ENCODE data around the gene ZNF425.
A peak's percentile ranks its signal among the peaks of the same experiment; 100 is the strongest.

The ZNF425 gene

DNA sequence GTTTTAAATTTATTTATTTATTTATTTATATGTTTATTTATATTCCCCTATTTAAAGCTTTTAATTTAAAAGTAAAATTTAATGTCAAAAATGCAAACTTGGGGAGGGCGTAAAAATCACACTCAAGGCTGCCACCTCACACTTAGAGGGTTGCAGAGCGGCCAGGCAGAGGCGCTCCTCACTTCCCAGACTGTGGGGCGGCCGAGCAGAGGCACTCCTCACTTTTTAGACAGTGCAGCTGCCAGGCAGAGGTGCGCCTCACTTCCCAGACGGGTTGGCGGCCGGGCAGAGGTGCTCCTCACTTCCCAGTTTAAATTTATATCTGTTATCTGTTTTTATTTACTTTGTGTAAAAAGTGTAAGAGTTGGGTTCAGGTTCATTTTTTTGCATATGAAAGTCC is 10.0 kb upstream of the ZNF425 start:
- TF ChIP-seq CREB1 (IDR thresholded peaks at IDR 0.05; ENCODE audit: low read depth) (no peak), YY1 (IDR thresholded peaks at IDR 0.05; ENCODE audit: low read depth) (no peak), ZBTB7A (IDR thresholded peaks at IDR 0.05; ENCODE audit: low read depth) (no peak), TAF1 (IDR thresholded peaks at IDR 0.05; ENCODE audit: low read depth) (no peak), TCF12 (IDR thresholded peaks at IDR 0.05; ENCODE audit: low read depth) (no peak), EGR1 (IDR thresholded peaks at IDR 0.05) (no peak), CEBPB (IDR thresholded peaks at IDR 0.05) (no peak), NFIC (IDR thresholded peaks at IDR 0.05) (no peak), TEAD4 (IDR thresholded peaks at IDR 0.05) (no peak), RAD21 (IDR thresholded peaks at IDR 0.05; ENCODE audit: low read depth) (no peak), FOXM1 (IDR thresholded peaks at IDR 0.05; ENCODE audit: borderline replicate concordance, low read depth) (no peak), EP300 (IDR thresholded peaks at IDR 0.05; ENCODE audit: borderline replicate concordance) (no peak)
- TF ChIP-seq, protein P1, sequence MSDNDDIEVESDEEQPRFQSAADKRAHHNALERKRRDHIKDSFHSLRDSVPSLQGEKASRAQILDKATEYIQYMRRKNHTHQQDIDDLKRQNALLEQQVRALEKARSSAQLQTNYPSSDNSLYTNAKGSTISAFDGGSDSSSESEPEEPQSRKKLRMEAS (IDR thresholded peaks at IDR 0.05): no peak
- TF ChIP-seq, protein P2, sequence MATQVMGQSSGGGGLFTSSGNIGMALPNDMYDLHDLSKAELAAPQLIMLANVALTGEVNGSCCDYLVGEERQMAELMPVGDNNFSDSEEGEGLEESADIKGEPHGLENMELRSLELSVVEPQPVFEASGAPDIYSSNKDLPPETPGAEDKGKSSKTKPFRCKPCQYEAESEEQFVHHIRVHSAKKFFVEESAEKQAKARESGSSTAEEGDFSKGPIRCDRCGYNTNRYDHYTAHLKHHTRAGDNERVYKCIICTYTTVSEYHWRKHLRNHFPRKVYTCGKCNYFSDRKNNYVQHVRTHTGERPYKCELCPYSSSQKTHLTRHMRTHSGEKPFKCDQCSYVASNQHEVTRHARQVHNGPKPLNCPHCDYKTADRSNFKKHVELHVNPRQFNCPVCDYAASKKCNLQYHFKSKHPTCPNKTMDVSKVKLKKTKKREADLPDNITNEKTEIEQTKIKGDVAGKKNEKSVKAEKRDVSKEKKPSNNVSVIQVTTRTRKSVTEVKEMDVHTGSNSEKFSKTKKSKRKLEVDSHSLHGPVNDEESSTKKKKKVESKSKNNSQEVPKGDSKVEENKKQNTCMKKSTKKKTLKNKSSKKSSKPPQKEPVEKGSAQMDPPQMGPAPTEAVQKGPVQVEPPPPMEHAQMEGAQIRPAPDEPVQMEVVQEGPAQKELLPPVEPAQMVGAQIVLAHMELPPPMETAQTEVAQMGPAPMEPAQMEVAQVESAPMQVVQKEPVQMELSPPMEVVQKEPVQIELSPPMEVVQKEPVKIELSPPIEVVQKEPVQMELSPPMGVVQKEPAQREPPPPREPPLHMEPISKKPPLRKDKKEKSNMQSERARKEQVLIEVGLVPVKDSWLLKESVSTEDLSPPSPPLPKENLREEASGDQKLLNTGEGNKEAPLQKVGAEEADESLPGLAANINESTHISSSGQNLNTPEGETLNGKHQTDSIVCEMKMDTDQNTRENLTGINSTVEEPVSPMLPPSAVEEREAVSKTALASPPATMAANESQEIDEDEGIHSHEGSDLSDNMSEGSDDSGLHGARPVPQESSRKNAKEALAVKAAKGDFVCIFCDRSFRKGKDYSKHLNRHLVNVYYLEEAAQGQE (IDR thresholded peaks at IDR 0.05; ENCODE audit: low read depth): no peak
- TF ChIP-seq, protein P3, sequence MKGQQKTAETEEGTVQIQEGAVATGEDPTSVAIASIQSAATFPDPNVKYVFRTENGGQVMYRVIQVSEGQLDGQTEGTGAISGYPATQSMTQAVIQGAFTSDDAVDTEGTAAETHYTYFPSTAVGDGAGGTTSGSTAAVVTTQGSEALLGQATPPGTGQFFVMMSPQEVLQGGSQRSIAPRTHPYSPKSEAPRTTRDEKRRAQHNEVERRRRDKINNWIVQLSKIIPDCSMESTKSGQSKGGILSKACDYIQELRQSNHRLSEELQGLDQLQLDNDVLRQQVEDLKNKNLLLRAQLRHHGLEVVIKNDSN (IDR thresholded peaks at IDR 0.05): no peak

DNA sequence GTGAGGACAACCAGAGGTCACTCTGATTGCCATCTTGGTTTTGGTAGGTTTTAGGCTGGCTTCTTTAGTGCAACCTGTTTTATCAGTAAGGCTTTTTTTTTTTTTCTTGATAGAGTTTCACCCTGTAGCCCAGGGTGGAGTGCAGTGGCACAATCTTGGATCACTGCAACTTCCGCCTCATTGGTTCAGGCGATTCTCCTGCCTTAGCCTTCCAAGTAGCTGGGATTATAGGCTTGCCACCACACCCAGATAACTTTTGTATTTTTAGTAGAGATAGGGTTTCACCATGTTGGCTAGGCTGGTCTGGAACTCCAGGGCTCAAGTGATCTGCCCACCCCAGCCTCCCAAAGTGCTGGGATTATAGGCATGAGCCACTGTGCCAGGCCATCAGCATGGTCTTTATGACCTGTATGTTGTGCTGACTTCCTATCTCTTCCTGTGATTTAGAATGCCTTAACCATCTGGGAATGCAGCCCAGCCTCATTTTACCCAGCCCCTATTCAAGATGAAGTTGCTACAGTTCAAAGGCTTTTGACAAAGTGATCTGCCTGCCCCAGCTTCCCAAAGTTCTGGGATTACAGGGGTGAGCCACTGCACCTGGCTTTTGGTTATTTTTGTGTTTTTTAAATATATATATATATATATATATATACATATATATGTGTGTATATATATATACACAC is 7.0 kb upstream of the ZNF425 start:
- no peak for TF ChIP-seq YY1 (IDR thresholded peaks at IDR 0.05; ENCODE audit: low read depth)
- no peak for TF ChIP-seq CREB1 (IDR thresholded peaks at IDR 0.05; ENCODE audit: low read depth)

DNA sequence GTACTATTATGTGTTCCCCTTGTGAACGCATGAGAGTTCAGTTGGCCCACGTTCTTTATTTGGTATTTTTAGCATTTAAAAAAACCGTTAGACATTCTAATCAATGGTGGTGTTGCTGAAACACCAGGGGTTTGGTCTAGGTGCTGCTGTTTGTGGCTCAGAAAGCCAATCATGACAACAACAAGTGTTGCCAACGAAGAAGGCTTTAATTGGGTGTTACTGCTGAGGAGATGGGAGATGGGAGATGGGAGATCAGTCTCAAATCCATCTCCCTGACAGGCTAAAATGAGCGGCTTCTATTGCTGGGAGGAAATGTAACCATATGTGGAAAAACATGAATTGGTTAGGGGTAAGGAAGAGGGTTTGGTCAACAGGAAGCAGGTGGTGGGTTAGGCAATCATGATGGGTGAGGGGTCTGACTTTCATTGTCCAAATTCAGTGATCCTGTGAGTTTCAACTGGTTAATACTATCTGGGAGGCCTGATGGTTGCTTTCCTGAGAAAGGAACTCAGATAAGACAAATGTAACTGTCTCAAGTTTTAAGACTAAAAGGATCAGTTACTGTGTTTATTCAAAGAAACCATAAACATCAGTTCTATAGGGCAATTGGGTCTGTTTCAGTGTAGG is 4.6 kb upstream of the ZNF425 start:
- TF ChIP-seq YY1 (IDR thresholded peaks at IDR 0.05; ENCODE audit: low read depth) (no peak), CREB1 (IDR thresholded peaks at IDR 0.05; ENCODE audit: low read depth) (no peak), TEAD4 (IDR thresholded peaks at IDR 0.05) (no peak), EP300 (IDR thresholded peaks at IDR 0.05; ENCODE audit: borderline replicate concordance) (no peak), ZBTB7A (IDR thresholded peaks at IDR 0.05; ENCODE audit: low read depth) (no peak), TCF12 (IDR thresholded peaks at IDR 0.05; ENCODE audit: low read depth) (no peak)
- TF ChIP-seq, protein P2 (IDR thresholded peaks at IDR 0.05; ENCODE audit: low read depth): no peak
- TF ChIP-seq, protein P3 (IDR thresholded peaks at IDR 0.05): no peak
- TF ChIP-seq, protein P1 (IDR thresholded peaks at IDR 0.05): no peak

DNA sequence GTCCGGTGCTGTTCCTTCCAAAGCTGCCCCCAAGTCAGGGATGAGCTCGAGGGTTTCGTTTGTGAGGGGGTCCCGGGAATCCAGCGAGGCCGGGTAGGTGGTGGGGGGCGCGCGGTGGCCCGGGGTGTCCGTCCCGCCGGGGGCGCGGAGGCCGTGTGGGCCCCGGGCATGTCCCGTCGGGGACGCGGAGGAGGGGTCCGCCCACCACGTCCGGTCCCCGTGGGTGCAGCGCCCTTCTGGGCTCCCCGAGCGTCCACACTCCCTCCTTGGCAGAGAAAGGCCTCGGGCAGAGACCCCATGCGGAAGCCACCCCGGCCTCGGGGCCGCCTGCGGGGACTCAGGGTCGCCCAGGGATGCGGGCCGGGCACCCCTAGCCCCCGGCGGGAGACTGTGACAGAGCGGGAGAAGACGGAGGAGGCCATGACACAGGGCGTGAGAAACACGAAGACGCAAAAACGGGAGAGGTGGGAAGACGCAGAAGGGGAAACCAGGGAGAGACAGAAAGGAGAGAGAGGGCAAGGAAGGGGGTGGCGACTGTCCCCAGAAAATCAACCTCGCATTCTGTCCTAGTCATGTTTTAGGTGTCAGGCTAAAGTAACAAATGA is 640 bp upstream of the ZNF425 start:
- TF ChIP-seq TCF12 (IDR thresholded peaks at IDR 0.05; ENCODE audit: low read depth) (peak; percentile 9; the same call in 1 of the 2 replicates), EGR1 (IDR thresholded peaks at IDR 0.05) (peak; percentile 56), FOXM1 (IDR thresholded peaks at IDR 0.05; ENCODE audit: borderline replicate concordance, low read depth) (0 out of 2 replicates have a peak, but pooled peaks have one; percentile 5), ZBTB7A (IDR thresholded peaks at IDR 0.05; ENCODE audit: low read depth) (peak; percentile 88), YY1 (IDR thresholded peaks at IDR 0.05; ENCODE audit: low read depth) (0 out of 2 replicates have a peak, but pooled peaks have one; percentile 77), CEBPB (IDR thresholded peaks at IDR 0.05) (no peak), RAD21 (IDR thresholded peaks at IDR 0.05; ENCODE audit: low read depth) (no peak)
- TF ChIP-seq, protein P1 (IDR thresholded peaks at IDR 0.05): 0 out of 2 replicates have a peak, but pooled peaks have one; percentile 25

DNA sequence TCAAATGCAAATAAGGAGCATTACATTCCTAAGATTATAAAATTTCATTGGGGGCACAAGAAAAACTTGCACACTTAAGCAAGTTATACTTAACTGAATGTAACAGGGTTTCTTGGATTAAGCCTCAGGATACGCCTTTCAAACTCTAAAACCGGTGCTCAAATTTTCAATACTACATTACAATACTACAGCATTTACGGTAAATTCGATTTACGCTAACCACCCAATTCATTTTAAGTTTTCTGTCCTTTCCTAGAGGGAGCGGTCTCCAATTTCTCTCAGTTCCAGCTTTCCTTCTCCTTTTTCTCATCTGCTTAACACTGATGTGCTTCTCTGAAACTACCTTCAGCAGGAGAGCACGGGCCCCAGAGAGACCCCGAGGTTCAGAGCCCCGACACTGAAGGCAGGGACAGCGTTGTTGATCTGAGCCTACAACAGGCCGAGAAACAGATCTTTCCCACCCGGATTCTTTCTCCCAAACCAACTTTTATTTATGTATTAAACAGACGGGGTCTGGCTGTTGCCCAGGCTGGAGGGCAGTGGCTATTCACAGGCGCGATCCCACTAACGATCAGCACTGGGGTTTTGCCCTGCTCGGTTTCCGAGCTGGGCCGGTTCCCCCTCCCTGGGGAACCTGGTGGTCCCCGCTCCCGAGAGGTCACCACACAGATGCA is 798 bp downstream of the ZNF425 start:
- TF ChIP-seq CEBPB (IDR thresholded peaks at IDR 0.05): no peak
- TF ChIP-seq ZBTB7A (IDR thresholded peaks at IDR 0.05; ENCODE audit: low read depth): no peak; the same call in 1 of the 2 replicates
- TF ChIP-seq, protein P2 (IDR thresholded peaks at IDR 0.05; ENCODE audit: low read depth): no peak
- no peak for TF ChIP-seq RAD21 (IDR thresholded peaks at IDR 0.05; ENCODE audit: low read depth)
- TF ChIP-seq FOXM1 (IDR thresholded peaks at IDR 0.05; ENCODE audit: borderline replicate concordance, low read depth): no peak
- no peak for TF ChIP-seq TEAD4 (IDR thresholded peaks at IDR 0.05)
- TF ChIP-seq EP300 (IDR thresholded peaks at IDR 0.05; ENCODE audit: borderline replicate concordance): no peak
- TF ChIP-seq NFIC (IDR thresholded peaks at IDR 0.05): no peak
- TF ChIP-seq, protein P1 (IDR thresholded peaks at IDR 0.05): no peak
- TF ChIP-seq YY1 (IDR thresholded peaks at IDR 0.05; ENCODE audit: low read depth): no peak
- TF ChIP-seq, protein P3 (IDR thresholded peaks at IDR 0.05): no peak
- no peak for TF ChIP-seq CREB1 (IDR thresholded peaks at IDR 0.05; ENCODE audit: low read depth)
